ENCODE measurements around the gene FOSL2. TPM values are rescaled to one million over a fixed set of nuclear protein-coding genes. Genes with fewer than 3 reads are reported as not detected.

The FOSL2 gene
- total and polyA plus RNA-seq, 5 donors from 2014 or later, result 1.9 to 195 (median 3.1) TPM

- Mint-ChIP-seq H3K4me3 (no peak overlapping the region), H3K27ac (peak overlapping the region in 1 of 3 donors; percentile 81), H3K4me1 (peaks cover 7 to 26% (median 8%) of the 10 kb centered on the region in 4 donors), H3K9me3 (peaks cover 0 to 2% (median 0%) of the 10 kb centered on the region in 7 donors), H3K27me3 (peaks cover 3% of the 10 kb centered on the region), H3K36me3 (no peaks in the 10 kb centered on the region)
- no peak for DNase-seq
- no peaks in the 10 kb centered on the region for H3K9me3 ChIP-seq (ENCODE audit: control insufficient read depth in 2 of 2, low read length in 2 of 2)
- no peaks in the 10 kb centered on the region for H3K36me3 ChIP-seq (ENCODE audit: control insufficient read depth, insufficient read depth, low read length)
- no peaks in the 10 kb centered on the region for H3K27me3 ChIP-seq (ENCODE audit: control insufficient read depth, insufficient read depth, low read length)
- H3K27ac ChIP-seq (ENCODE audit: insufficient read depth, low read length, poor library complexity, severe bottlenecking), result no peak overlapping the region
- H3K4me3 ChIP-seq (ENCODE audit: low read depth, low read length), result no peak overlapping the region
- peaks cover 15% of the 10 kb centered on the region for H3K4me1 ChIP-seq (ENCODE audit: control insufficient read depth, insufficient read depth, low read length, poor library complexity, severe bottlenecking)
- no peak for ATAC-seq (ENCODE audit: low read depth in 2 of 2)
These were observed 14.5 kb upstream of the FOSL2 start for GRCh38 chr2:28377984-28378678.

GRCh38 chr2:28378679-28379584 is 13.7 kb upstream of the FOSL2 start:
- no peak for DNase-seq

GRCh38 chr2:28380219-28380618 is 12.4 kb upstream of the FOSL2 start:
- H3K27me3 ChIP-seq (ENCODE audit: control insufficient read depth, insufficient read depth, low read length), result no peaks in the 10 kb centered on the region
- peaks cover 15% of the 10 kb centered on the region for H3K4me1 ChIP-seq (ENCODE audit: control insufficient read depth, insufficient read depth, low read length, poor library complexity, severe bottlenecking)
- Mint-ChIP-seq H3K27ac (no peak overlapping the region), H3K36me3 (no peaks in the 10 kb centered on the region), H3K4me1 (peaks cover 0 to 27% (median 8%) of the 10 kb centered on the region in 4 donors), H3K4me3 (no peak overlapping the region), H3K27me3 (peaks cover 4% of the 10 kb centered on the region), H3K9me3 (peaks cover 0 to 2% (median 0%) of the 10 kb centered on the region in 7 donors)
- ATAC-seq (ENCODE audit: low read depth in 2 of 2) (no peak), DNase-seq (no peak)
- H3K9me3 ChIP-seq (ENCODE audit: control insufficient read depth in 2 of 2, low read length in 2 of 2), result no peaks in the 10 kb centered on the region
- H3K36me3 ChIP-seq (ENCODE audit: control insufficient read depth, insufficient read depth, low read length), result no peaks in the 10 kb centered on the region
- H3K4me3 ChIP-seq (ENCODE audit: low read depth, low read length), result no peak overlapping the region
- no peak overlapping the region for H3K27ac ChIP-seq (ENCODE audit: insufficient read depth, low read length, poor library complexity, severe bottlenecking)

More at GRCh38 chr2:28378679-28379584, 13.7 kb upstream of the FOSL2 start:
- Mint-ChIP-seq H3K36me3 (no peaks in the 10 kb centered on the region), H3K4me1 (peaks cover 0 to 27% (median 8%) of the 10 kb centered on the region in 4 donors), H3K27me3 (peaks cover 4% of the 10 kb centered on the region), H3K9me3 (peaks cover 0 to 2% (median 0%) of the 10 kb centered on the region in 7 donors), H3K4me3 (peak overlapping the region in 1 of 4 donors; percentile 32), H3K27ac (peak overlapping the region; percentile 34 to 50 (median 36))
- Histone ChIP-seq H3K9me3 (ENCODE audit: control insufficient read depth in 2 of 2, low read length in 2 of 2) (no peaks in the 10 kb centered on the region), H3K4me1 (ENCODE audit: control insufficient read depth, insufficient read depth, low read length, poor library complexity, severe bottlenecking) (peaks cover 15% of the 10 kb centered on the region), H3K36me3 (ENCODE audit: control insufficient read depth, insufficient read depth, low read length) (no peaks in the 10 kb centered on the region), H3K27me3 (ENCODE audit: control insufficient read depth, insufficient read depth, low read length) (no peaks in the 10 kb centered on the region), H3K4me3 (ENCODE audit: low read depth, low read length) (no peak overlapping the region), H3K27ac (ENCODE audit: insufficient read depth, low read length, poor library complexity, severe bottlenecking) (no peak overlapping the region)
- ATAC-seq (ENCODE audit: low read depth in 2 of 2), result peak; percentile 32 to 47

GRCh38 chr2:28381225-28382180 is 11.2 kb upstream of the FOSL2 start:
- DNase-seq, result no peak
- H3K36me3 Mint-ChIP-seq, result no peaks in the 10 kb centered on the region
- H3K4me3 Mint-ChIP-seq, result no peak overlapping the region
- peaks cover 0 to 27% (median 8%) of the 10 kb centered on the region in 4 donors for H3K4me1 Mint-ChIP-seq
- H3K4me3 ChIP-seq (ENCODE audit: low read depth, low read length), result no peak overlapping the region
- peaks cover 0 to 2% (median 0%) of the 10 kb centered on the region in 7 donors for H3K9me3 Mint-ChIP-seq
- H3K27ac ChIP-seq (ENCODE audit: insufficient read depth, low read length, poor library complexity, severe bottlenecking), result no peak overlapping the region
- H3K4me1 ChIP-seq (ENCODE audit: control insufficient read depth, insufficient read depth, low read length, poor library complexity, severe bottlenecking), result peaks cover 15% of the 10 kb centered on the region
- ATAC-seq (ENCODE audit: low read depth in 2 of 2), result no peak
- H3K27ac Mint-ChIP-seq, result peak overlapping the region in 1 of 3 donors; percentile 77
- peaks cover 4% of the 10 kb centered on the region for H3K27me3 Mint-ChIP-seq
- no peaks in the 10 kb centered on the region for H3K9me3 ChIP-seq (ENCODE audit: control insufficient read depth in 2 of 2, low read length in 2 of 2)
- no peaks in the 10 kb centered on the region for H3K27me3 ChIP-seq (ENCODE audit: control insufficient read depth, insufficient read depth, low read length)
- no peaks in the 10 kb centered on the region for H3K36me3 ChIP-seq (ENCODE audit: control insufficient read depth, insufficient read depth, low read length)

DNA sequence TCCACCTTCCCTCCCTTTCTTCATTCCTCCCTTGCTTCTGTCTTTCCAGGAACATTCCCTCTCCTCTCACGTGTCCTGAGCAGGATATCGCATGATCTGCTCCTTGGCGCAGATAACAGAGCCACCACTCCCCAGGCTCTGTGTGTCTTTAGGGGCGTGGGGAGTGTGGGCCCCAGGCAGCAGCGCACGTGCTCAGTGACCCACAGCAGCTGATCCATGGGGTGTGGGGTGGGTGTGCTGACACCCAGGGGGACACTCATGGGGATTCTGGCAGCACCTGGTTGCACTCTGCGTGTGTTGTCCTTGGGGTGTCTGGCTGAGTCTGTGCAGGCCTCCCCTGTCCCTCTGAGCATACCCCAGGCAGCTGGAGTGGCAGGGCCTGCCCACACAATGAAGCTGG is 9.9 kb upstream of the FOSL2 start:
- H3K4me3 Mint-ChIP-seq, result no peak overlapping the region
- H3K27me3 Mint-ChIP-seq, result peaks cover 4% of the 10 kb centered on the region
- H3K27ac ChIP-seq (ENCODE audit: insufficient read depth, low read length, poor library complexity, severe bottlenecking), result no peak overlapping the region
- peaks cover 15% of the 10 kb centered on the region for H3K4me1 ChIP-seq (ENCODE audit: control insufficient read depth, insufficient read depth, low read length, poor library complexity, severe bottlenecking)
- peaks cover 0 to 23% (median 8%) of the 10 kb centered on the region in 4 donors for H3K4me1 Mint-ChIP-seq
- no peaks in the 10 kb centered on the region for H3K36me3 ChIP-seq (ENCODE audit: control insufficient read depth, insufficient read depth, low read length)
- no peak overlapping the region for H3K4me3 ChIP-seq (ENCODE audit: low read depth, low read length)
- peaks cover 0 to 2% (median 0%) of the 10 kb centered on the region in 7 donors for H3K9me3 Mint-ChIP-seq
- DNase-seq (no peak), ATAC-seq (ENCODE audit: low read depth in 2 of 2) (no peak)
- H3K27ac Mint-ChIP-seq, result peak overlapping the region in 1 of 3 donors; percentile 77
- no peaks in the 10 kb centered on the region for H3K36me3 Mint-ChIP-seq
- no peaks in the 10 kb centered on the region for H3K27me3 ChIP-seq (ENCODE audit: control insufficient read depth, insufficient read depth, low read length)
- no peaks in the 10 kb centered on the region for H3K9me3 ChIP-seq (ENCODE audit: control insufficient read depth in 2 of 2, low read length in 2 of 2)

DNA sequence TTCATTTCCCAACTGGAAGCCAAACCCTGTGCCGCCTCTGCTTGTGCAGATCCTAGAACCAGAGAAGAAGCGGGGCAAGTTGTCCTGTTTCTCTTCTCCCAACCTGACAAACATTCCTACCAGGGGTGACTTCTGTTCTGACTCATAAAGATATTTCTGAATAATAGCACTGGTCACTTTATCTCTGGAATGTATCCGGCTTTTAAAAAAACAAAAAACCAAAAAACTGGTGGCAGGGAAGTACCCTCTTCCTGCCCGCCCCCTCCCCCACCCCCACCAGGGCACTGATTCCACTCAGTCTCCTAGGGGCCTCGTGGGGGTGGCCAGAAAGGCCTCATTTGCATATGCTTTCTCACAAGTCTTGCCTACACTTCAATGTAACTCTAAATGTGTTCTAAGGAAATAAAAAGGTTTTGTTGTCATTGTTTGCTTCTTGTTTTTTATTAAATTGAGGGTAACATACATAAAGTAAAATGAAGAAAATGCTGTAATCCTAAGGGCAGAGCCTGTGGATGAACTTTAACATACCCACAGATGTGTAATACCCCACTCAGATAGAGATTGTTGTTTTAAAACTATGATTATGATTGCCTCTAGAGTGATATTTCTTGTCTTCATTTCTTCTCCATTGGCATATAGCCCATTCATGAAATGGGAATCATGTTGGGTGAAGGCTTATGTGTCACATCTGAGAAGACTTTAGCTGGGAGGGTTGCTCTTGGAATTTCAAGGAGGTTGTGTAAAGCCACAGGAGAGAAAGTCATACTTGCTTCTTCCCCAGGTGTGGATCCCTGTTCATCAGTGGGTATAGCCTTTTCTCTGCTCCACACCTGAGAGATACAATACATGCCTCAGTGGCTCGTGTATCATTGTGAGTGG is 5.3 kb upstream of the FOSL2 start:
- Histone ChIP-seq H3K27ac (ENCODE audit: insufficient read depth, low read length, poor library complexity, severe bottlenecking) (no peak overlapping the region), H3K36me3 (ENCODE audit: control insufficient read depth, insufficient read depth, low read length) (no peaks in the 10 kb centered on the region), H3K27me3 (ENCODE audit: control insufficient read depth, insufficient read depth, low read length) (no peaks in the 10 kb centered on the region), H3K4me1 (ENCODE audit: control insufficient read depth, insufficient read depth, low read length, poor library complexity, severe bottlenecking) (peaks cover 18% of the 10 kb centered on the region), H3K9me3 (ENCODE audit: control insufficient read depth in 2 of 2, low read length in 2 of 2) (no peaks in the 10 kb centered on the region), H3K4me3 (ENCODE audit: low read depth, low read length) (no peak overlapping the region)
- Mint-ChIP-seq H3K4me3 (peak overlapping the region in 1 of 4 donors; percentile 22), H3K27ac (no peak overlapping the region), H3K9me3 (no peaks in the 10 kb centered on the region), H3K4me1 (peaks cover 0 to 23% (median 8%) of the 10 kb centered on the region in 4 donors), H3K36me3 (no peaks in the 10 kb centered on the region), H3K27me3 (peaks cover 4% of the 10 kb centered on the region)
- ATAC-seq (ENCODE audit: low read depth in 2 of 2), result no peak
- DNase-seq, result no peak

Measured in CD4-positive, CD25-positive, alpha-beta regulatory T cell (primary cell).